HepG2 (cell line): ENCODE results near the gene PLIN1. TPM values are rescaled to one million over a fixed set of nuclear protein-coding genes. Genes with fewer than 3 reads are reported as not detected.
A peak's percentile ranks its signal among the peaks of the same experiment; 100 is the strongest.

Experiments used
- ATAC-seq: fragments of 200-7000 bp; cut with Tn5 transposase; 3 replicates; pipeline ENCODE4 v1.9.1; 2020; ENCODE audit warnings: mild to moderate bottlenecking, moderate library complexity
- BruUV-seq: library from RNA; stranded (reverse); fragments of 400-500 nt; replicated peaks from 2 replicates; lab custom pipeline; 2021; lab: Mats Ljungman, UMichigan
- CTCF ChIA-PET: fragments of 300-600 bp; formaldehyde crosslinking; extraction: SDS; loops from one replicate; lab custom pipeline; 2021; ENCODE audit warnings: low total read pairs, inconsistent platforms, low intra/inter-chr PET ratio; lab: Yijun Ruan, JAX
- POLR2A ChIA-PET: fragments of 350-600 bp; sonication (Branson Sonifier 250); formaldehyde crosslinking; loops from one replicate; lab custom pipeline; 2020; ENCODE audit warnings: antibody characterized with exemption, inconsistent platforms; lab: Yijun Ruan, JAX
- DNase-seq: peaks from one replicate; pipeline ENCODE4 v3.0.0-alpha.2; 2015; ENCODE audit warnings: low spot score
- FAIRE-seq: peaks from 3 replicates; lab custom pipeline; 2011; peaks lifted over from hg19 to GRCh38; lab: Jason Lieb, UNC
- H2AFZ ChIP-seq: one replicate; pipeline ENCODE4 v1.6.1; 2011; ENCODE audit warnings: low read length, inconsistent platforms
- H3K27ac ChIP-seq: fragments of 300-600 bp; 3 replicates; pipeline ENCODE4 v1.8.0; 2011; ENCODE audit warnings: mixed run types, mild to moderate bottlenecking, mixed read lengths, low read length, inconsistent platforms; ENCODE audit not compliant: insufficient read depth; ENCODE audit errors: extremely low read length
- H3K27me3 ChIP-seq, 2 experiments: fragments of 200-600 bp in 1 of 2; 2 replicates in 1 of 2; 3 replicates in 1 of 2; pipeline versions ENCODE4 v1.6.0 to v1.8.0; 2011; ENCODE audit warnings: low read length in 2 of 2, mild to moderate bottlenecking in 2 of 2, moderate library complexity in 2 of 2, inconsistent platforms in 1 of 2; ENCODE audit not compliant: insufficient read depth in 2 of 2, control insufficient read depth in 1 of 2
- H3K36me3 ChIP-seq, 2 experiments: fragments of 200-600 bp in 1 of 2; replicated peaks in 1 of 2; 2 replicates in 1 of 2; 3 replicates in 1 of 2; pipeline versions ENCODE4 v1.5.1 to v1.8.0; 2011; ENCODE audit warnings: low read length in 2 of 2, inconsistent platforms in 1 of 2; ENCODE audit not compliant: insufficient read depth in 2 of 2, control insufficient read depth in 1 of 2
- H3K4me1 ChIP-seq: 2 replicates; pipeline ENCODE4 v1.5.1; 2012; ENCODE audit warnings: low read length, inconsistent platforms; ENCODE audit not compliant: insufficient read depth
- H3K4me2 ChIP-seq: 2 replicates; pipeline ENCODE4 v1.6.0; 2011; ENCODE audit warnings: low read depth, low read length, inconsistent platforms
- H3K4me3 ChIP-seq, 3 experiments: fragments of 200-600 bp in 1 of 3; sonication (generic), shearing (Covaris generic) in 1 of 3; replicated peaks in 1 of 3; 2 replicates each; pipeline ENCODE4 v1.5.1; 2011 to 2016; ENCODE audit warnings: low read length in 3 of 3, inconsistent platforms in 2 of 3, low read depth in 2 of 3, mild to moderate bottlenecking in 2 of 3, control low read depth in 1 of 3, mixed read lengths in 1 of 3; ENCODE audit not compliant: insufficient read depth in 1 of 3
- H3K79me2 ChIP-seq: one replicate; pipeline ENCODE4 v1.6.1; 2011; ENCODE audit warnings: low read length, inconsistent platforms; ENCODE audit not compliant: insufficient read depth
- H3K9ac ChIP-seq: 2 replicates; pipeline ENCODE4 v1.6.0; 2011; ENCODE audit warnings: mild to moderate bottlenecking, low read depth, low read length, inconsistent platforms; ENCODE audit not compliant: insufficient read depth
- H3K9me3 ChIP-seq: 2 replicates; pipeline ENCODE4 v1.5.1; 2012; ENCODE audit warnings: mild to moderate bottlenecking, low read length
- H4K20me1 ChIP-seq: 2 replicates; pipeline ENCODE4 v1.6.0; 2011; ENCODE audit warnings: inconsistent platforms, mild to moderate bottlenecking, low read length, moderate library complexity; ENCODE audit not compliant: insufficient read depth
- ATF4 ChIP-seq, 2 experiments: fragments of 450-650 bp in 1 of 2; sonication (generic) in 1 of 2; formaldehyde crosslinking; IDR thresholded peaks; 2 replicates each; pipeline versions ENCODE4 v1.5.0 to v1.8.0; 2020 to 2022; ENCODE audit warnings: mild to moderate bottlenecking in 1 of 2, missing genetic modification reagents in 1 of 2
- CENPBD1 ChIP-seq: sonication (generic); formaldehyde crosslinking; IDR thresholded peaks from 2 replicates; pipeline ENCODE4 v1.8.0; 2022; ENCODE audit warnings: missing genetic modification reagents, low read depth, mild to moderate bottlenecking, borderline replicate concordance
- KAT8 ChIP-seq: IDR thresholded peaks from 2 replicates; pipeline ENCODE4 v1.6.1; 2016; ENCODE audit warnings: missing genetic modification reagents, missing compliant biosample characterization
- KLF11 ChIP-seq: IDR thresholded peaks from 2 replicates; pipeline ENCODE4 v1.6.1; 2016; ENCODE audit warnings: missing compliant biosample characterization
- MTF1 ChIP-seq: sonication (generic); formaldehyde crosslinking; IDR thresholded peaks from 2 replicates; pipeline ENCODE4 v1.5.0; 2020; ENCODE audit warnings: missing genetic modification reagents
- NR2F2 ChIP-seq: IDR thresholded peaks from 2 replicates; pipeline ENCODE4 v1.6.1; 2012; ENCODE audit warnings: low read depth, inconsistent platforms, borderline replicate concordance
- NR3C1 ChIP-seq: sonication (generic); formaldehyde crosslinking; IDR thresholded peaks from 2 replicates; pipeline ENCODE4 v1.4.0; 2020; ENCODE audit warnings: missing genetic modification reagents
- TARDBP ChIP-seq: sonication (generic); formaldehyde crosslinking; IDR thresholded peaks from 2 replicates; pipeline ENCODE4 v1.8.0; 2022; ENCODE audit warnings: mild to moderate bottlenecking, missing genetic modification reagents
- U2AF2 ChIP-seq: fragments of 200-400 bp; formaldehyde crosslinking; IDR thresholded peaks from 2 replicates; pipeline ENCODE4 v1.6.1; 2017; ENCODE audit warnings: low read depth, mild to moderate bottlenecking, low read length
- ZMAT5 ChIP-seq: sonication (generic); formaldehyde crosslinking; IDR thresholded peaks from 2 replicates; pipeline ENCODE4 v1.5.0; 2020; ENCODE audit warnings: mild to moderate bottlenecking, low read depth, missing genetic modification reagents, borderline replicate concordance
- ZMYM3 ChIP-seq: sonication (generic); formaldehyde crosslinking; IDR thresholded peaks from 2 replicates; pipeline ENCODE4 v1.5.1; 2020; ENCODE audit warnings: mild to moderate bottlenecking, missing genetic modification reagents
- ZNF567 ChIP-seq: sonication (generic); formaldehyde crosslinking; IDR thresholded peaks from 2 replicates; pipeline ENCODE4 v1.8.1; 2023; ENCODE audit warnings: mild to moderate bottlenecking, missing genetic modification reagents, borderline replicate concordance
- ZNF629 ChIP-seq: sonication (generic); formaldehyde crosslinking; conservative IDR thresholded peaks from 2 replicates; pipeline ENCODE4 v1.5.0; 2020; ENCODE audit warnings: missing genetic modification reagents
- ZNF782 ChIP-seq: sonication (generic); formaldehyde crosslinking; IDR thresholded peaks from 2 replicates; pipeline ENCODE4 v1.4.0; 2020; ENCODE audit warnings: missing genetic modification reagents, mild to moderate bottlenecking, borderline replicate concordance
- WGBS: methylation state at CpG from one replicate; pipeline ENCODE4 v1.1.6; 2017; ENCODE audit warnings: low lambda C conversion rate; 5-methylcytosine and 5-hydroxymethylcytosine counted together
- in situ Hi-C: cut with HindIII; loops from 2 replicates; pipeline ENCODE4 v1.10.0; 2017; ENCODE audit warnings: low pct_unique_long_range_greater_than_20kb; ENCODE audit not compliant: extremely low pct_ligation_motif_present
- intact Hi-C: fragments of 100-400 bp; cut with micrococcal nuclease; formaldehyde crosslinking; loops from one replicate; pipeline ENCODE4 v1.10.0; 2022; ENCODE audit not compliant: unreplicated experiment
- polyA plus RNA-seq, 8 experiments: library from polyadenylated mRNA; depleted of rRNA in 3 of 8; stranded (reverse) in 7 of 8; unstranded in 1 of 8; fragments of >200 nt; fragmentation: Illumina TruSeq in 4 of 8; extraction: Trizol in 4 of 8; gene quantifications; 2 replicates each; pipeline versions ENCODE4 v1.2.1 to v1.2.3, GENCODE V29; 2011 to 2016; ENCODE audit warnings: low read depth in 4 of 8, missing spikeins in 1 of 8, mixed read lengths in 1 of 8; ENCODE audit not compliant: insufficient read depth in 1 of 8
- total RNA-seq, 5 experiments: library from RNA; depleted of rRNA; stranded (reverse); fragments of >200 nt; fragmentation: Illumina TruSeq; extraction: Trizol; gene quantifications; 2 replicates each; pipeline ENCODE4 v1.2.3, GENCODE V29; 2016; ENCODE audit warnings: low read depth in 1 of 5

Gene PLIN1
- total and polyA plus RNA-seq, 2 of the 13 experiments (the other 11 are each of a cell fraction or from before 2014, with no cell fraction given), result 0.74 to 1.2 TPM

- ATAC-seq (no peak; the same call in 1 of the 3 replicates), DNase-seq (no peak), FAIRE-seq (no peak)
- CTCF ChIA-PET, result no interaction called here
- H3K27ac ChIP-seq, result no peak overlapping the region
- no peaks in the 10 kb centered on the region for H3K36me3 ChIP-seq
- peaks cover 0 to 1% of the 10 kb centered on the region in 2 experiments; a peak in 1 of 5 replicates for H3K27me3 ChIP-seq
- TF ChIP-seq KAT8 (CRISPR knock-in tag), result no peak
- TF ChIP-seq ZMYM3 (CRISPR knock-in tag), result peak; percentile 47; the same call in 1 of the 2 replicates
- TF ChIP-seq NR2F2, result no peak
- TF ChIP-seq TARDBP (CRISPR knock-in tag), result no peak
- TF ChIP-seq ATF4 (CRISPR knock-in tag; IDR thresholded peaks at IDR 0.05), result no peak
- no peak for TF ChIP-seq NR3C1
- TF ChIP-seq ZNF629 (CRISPR knock-in tag), result peak; percentile 80; the same call in 1 of the 2 replicates
- no peak for TF ChIP-seq U2AF2
- no peak for TF ChIP-seq KLF11 (CRISPR knock-in tag)
- TF ChIP-seq ZMAT5 (CRISPR knock-in tag), result no peak
- TF ChIP-seq ZNF782 (CRISPR knock-in tag), result no peak
- TF ChIP-seq CENPBD1, result no peak
- TF ChIP-seq ZNF567 (CRISPR knock-in tag), result no peak
- no peak for TF ChIP-seq MTF1 (CRISPR knock-in tag)
- POLR2A ChIA-PET, result no interaction called here
- H3K4me2 ChIP-seq, result no peak overlapping the region
- no peaks in the 10 kb centered on the region for H3K79me2 ChIP-seq
- H3K9me3 ChIP-seq, result no peaks in the 10 kb centered on the region
- no peak overlapping the region for H3K9ac ChIP-seq
- in situ Hi-C loops (no loop called here), intact Hi-C loops (no loop called here)
- BruUV-seq, result no TSS peak
- no peaks in the 10 kb centered on the region for H4K20me1 ChIP-seq
- WGBS, result 66% methylated on average over 7 of the region's 13 CpGs
- H3K4me1 ChIP-seq, result peaks cover 28% of the 10 kb centered on the region
- H2AFZ ChIP-seq, result no peak overlapping the region
- H3K4me3 ChIP-seq, result no peak overlapping the region
Observed at GRCh38 chr15:89666858-89667705, 12.1 kb downstream of the PLIN1 start.
